ENCODE measurements around the gene CRB2. TPM values are rescaled to one million over a fixed set of nuclear protein-coding genes. Genes with fewer than 3 reads are reported as not detected.

Gene CRB2
- total RNA-seq, 1 donor from 2014 or later: not detected

DNA sequence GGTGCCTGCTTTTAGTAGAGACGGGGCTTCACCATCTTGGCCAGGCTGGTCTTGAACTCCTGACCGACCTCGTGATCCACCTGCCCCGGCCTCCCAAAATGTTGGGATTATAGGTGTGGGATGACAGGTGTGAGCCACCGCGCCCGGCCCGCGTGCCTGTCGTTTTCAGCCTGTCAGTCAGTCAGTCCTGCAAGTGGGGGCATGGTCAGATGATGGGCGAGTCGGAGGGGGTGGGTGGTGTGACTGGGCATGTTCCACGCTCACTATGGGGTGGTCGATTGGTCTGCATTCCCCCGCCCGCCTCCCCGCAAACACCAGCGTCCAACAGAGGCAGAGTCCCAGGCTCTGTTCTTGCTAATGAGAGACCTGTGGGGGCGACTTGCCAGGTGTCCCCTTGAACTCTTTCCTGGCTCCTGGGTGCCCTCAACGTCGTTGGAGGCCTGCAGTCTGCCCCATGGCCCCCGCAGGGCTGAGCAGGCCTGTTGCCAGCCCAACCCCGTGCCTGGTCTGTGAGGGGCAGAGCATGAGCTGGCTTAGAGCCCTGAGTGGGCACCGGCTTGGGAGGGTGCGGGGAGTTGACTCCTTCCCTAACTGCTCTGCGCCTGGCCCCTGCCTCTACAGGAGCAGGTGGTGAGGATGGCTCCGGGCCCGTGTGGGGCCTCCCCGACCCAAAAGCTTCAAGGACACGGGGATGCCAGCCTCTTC, 23.1 kb downstream of the CRB2 start:
- TF ChIP-seq, protein P1, sequence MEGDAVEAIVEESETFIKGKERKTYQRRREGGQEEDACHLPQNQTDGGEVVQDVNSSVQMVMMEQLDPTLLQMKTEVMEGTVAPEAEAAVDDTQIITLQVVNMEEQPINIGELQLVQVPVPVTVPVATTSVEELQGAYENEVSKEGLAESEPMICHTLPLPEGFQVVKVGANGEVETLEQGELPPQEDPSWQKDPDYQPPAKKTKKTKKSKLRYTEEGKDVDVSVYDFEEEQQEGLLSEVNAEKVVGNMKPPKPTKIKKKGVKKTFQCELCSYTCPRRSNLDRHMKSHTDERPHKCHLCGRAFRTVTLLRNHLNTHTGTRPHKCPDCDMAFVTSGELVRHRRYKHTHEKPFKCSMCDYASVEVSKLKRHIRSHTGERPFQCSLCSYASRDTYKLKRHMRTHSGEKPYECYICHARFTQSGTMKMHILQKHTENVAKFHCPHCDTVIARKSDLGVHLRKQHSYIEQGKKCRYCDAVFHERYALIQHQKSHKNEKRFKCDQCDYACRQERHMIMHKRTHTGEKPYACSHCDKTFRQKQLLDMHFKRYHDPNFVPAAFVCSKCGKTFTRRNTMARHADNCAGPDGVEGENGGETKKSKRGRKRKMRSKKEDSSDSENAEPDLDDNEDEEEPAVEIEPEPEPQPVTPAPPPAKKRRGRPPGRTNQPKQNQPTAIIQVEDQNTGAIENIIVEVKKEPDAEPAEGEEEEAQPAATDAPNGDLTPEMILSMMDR (IDR thresholded peaks at IDR 0.05; ENCODE audit: insufficient read depth, low read length, severe bottlenecking): no peak
- no peak overlapping the region for H3K4me3 ChIP-seq (ENCODE audit: low read depth, low read length)
- no peak for DNase-seq (ENCODE audit: low read depth)
- H3K36me3 ChIP-seq (ENCODE audit: control insufficient read depth, insufficient read depth, low read length): no peaks in the 10 kb centered on the region
- peaks cover 16% of the 10 kb centered on the region for H3K27me3 ChIP-seq (ENCODE audit: control insufficient read depth, insufficient read depth, low read length)
- FAIRE-seq: no peak

DNA sequence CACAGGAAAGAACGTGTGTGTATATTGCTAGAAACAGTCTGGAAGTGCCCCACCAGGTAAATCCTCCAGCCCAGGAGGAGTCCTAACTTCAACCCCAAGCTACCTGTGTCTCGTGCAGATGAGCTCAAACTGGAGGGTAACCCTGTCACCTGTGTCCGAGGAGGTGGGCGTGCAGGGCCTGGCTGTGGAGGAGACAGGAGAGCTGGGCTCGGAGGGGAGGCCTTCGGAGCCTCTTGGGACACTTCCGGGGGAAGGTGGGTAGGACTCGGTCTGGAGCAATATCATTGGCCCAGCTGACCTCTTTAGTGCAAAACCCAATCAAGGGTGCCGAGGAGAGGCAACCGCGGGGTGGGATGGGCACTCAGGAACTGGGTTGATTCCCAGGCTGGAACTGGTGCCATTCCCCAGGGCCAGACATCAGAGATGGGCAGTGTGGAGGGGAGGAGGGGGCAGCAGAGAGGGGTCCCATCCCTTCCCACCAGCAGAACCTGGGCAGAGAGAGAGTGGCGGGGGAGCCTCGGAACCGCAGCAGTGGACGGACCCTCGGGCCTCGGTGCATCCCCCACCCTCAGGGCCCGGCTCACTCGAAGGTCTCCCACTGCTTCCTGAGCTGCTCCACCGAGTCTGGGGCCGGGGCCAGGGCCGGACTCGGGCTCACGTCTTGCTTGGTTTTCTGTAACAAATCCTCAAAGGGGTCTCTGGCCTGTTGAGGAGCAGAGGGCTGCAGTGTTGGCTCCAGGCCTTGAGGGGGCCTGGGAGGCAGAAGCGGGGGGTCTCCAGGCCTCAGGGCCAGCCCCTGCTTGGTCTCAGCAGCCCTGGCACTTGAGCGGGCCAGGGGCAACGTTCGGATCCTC, 25.1 kb downstream of the CRB2 start:
- H3K27me3 ChIP-seq (ENCODE audit: control insufficient read depth, insufficient read depth, low read length): peaks cover under 1% of the 10 kb centered on the region
- H3K36me3 ChIP-seq (ENCODE audit: control insufficient read depth, insufficient read depth, low read length): no peaks in the 10 kb centered on the region
- FAIRE-seq: no peak
- no peak for DNase-seq (ENCODE audit: low read depth)
- no peak overlapping the region for H3K4me3 ChIP-seq (ENCODE audit: low read depth, low read length)
- TF ChIP-seq, protein P1 (IDR thresholded peaks at IDR 0.05; ENCODE audit: insufficient read depth, low read length, severe bottlenecking): no peak

DNA sequence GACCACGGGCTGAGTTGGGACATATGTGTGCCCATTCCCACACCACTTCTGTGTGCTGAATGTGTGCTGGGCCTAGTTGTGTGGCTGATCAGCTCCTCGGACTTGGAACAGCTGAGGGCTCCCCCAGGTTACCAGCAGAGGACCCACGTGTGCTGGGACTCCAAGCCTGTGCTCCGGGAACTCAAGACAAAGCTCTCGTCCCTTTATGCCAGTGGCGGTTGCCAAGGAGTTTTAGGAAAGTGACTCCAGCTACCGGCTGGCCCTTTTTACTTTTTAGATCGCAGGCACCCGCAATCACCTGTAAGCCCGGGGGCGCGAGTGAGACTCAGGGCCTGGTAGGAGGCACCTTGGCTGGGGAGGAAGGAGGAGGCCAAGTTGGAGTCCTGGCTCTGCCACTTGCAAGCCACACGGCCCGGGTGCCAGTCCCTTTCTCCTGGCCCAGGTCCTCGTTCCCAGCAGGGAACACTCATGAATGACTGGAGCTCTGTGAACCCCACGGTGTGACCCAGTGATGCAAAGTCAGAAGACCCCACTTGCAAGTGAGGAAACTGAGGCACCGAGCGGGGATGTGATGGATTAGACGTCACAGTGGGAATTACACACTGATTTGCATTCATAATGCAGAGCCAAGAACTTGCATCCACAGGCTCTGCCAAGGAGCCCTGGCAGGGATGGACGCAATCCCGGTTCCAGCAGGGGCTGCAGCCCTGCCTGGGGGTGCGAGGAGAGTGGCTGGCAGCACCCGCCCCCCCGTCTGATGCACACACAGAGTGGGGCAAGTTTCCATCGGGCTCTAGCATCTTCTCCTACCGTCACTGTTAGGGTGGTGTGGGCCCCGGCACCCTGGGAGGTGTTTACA, 26.9 kb downstream of the CRB2 start:
- no peak for DNase-seq (ENCODE audit: low read depth)
- no peaks in the 10 kb centered on the region for H3K36me3 ChIP-seq (ENCODE audit: control insufficient read depth, insufficient read depth, low read length)
- no peak overlapping the region for H3K4me3 ChIP-seq (ENCODE audit: low read depth, low read length)
- TF ChIP-seq, protein P1 (IDR thresholded peaks at IDR 0.05; ENCODE audit: insufficient read depth, low read length, severe bottlenecking): no peak
- H3K27me3 ChIP-seq (ENCODE audit: control insufficient read depth, insufficient read depth, low read length): no peaks in the 10 kb centered on the region
- no peak for FAIRE-seq

DNA sequence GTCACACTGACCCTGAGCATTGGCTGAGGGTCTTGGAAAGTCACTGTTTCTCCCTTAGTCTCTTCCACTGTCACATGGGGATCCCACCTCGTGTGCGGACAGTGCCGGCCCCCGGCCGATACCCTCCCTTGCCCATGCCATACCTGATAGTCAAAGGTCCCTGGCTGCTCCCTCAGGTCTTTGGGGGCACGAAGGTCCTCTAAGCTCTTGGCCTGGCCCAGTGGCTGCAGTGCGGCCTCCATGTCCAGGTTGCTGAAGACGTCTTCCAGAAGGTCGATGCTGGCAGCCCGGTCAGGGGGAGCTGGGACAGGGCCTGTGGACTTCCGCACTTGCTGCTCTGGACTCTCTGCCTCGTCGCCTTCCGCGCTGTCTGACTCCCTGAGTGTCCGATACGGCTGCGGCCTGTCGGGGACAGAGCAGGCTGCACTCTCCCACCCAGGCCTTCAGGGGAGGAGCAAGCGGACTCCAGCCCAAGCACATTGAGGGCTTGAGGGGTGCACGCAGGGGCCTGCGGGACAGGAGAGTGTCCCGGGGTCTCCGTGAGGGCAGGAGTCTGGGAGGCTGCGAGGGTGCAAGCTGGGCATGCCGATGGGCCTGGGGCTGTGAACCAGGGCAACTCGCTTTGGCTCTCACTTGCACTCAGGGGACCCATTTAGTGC, 27.6 kb downstream of the CRB2 start:
- TF ChIP-seq, protein P1 (IDR thresholded peaks at IDR 0.05; ENCODE audit: insufficient read depth, low read length, severe bottlenecking): no peak
- FAIRE-seq (no peak), DNase-seq (ENCODE audit: low read depth) (no peak)
- no peaks in the 10 kb centered on the region for H3K36me3 ChIP-seq (ENCODE audit: control insufficient read depth, insufficient read depth, low read length)
- H3K4me3 ChIP-seq (ENCODE audit: low read depth, low read length): no peak overlapping the region
- H3K27me3 ChIP-seq (ENCODE audit: control insufficient read depth, insufficient read depth, low read length): no peaks in the 10 kb centered on the region

DNA sequence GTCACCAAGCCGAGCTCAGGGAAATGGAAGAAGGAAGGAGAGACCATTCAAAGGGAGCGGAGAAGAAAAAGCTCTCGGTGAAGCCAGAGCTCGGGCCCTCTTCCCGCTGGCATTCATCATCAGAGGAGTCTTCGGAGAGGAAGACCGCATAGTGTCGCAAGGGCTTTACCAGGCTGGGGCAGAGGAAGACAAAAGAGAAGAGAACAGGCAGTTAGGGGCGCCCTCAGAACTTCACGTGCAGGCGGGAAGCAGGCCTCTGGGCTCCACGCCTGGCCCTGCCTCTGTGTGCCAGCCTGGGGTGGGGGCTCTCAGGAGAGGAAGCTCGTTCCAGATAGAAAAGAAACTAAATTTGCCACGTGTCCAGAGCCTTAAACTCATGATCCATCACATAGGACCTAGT, 31.7 kb downstream of the CRB2 start:
- H3K4me3 ChIP-seq (ENCODE audit: low read depth, low read length): no peak overlapping the region
- no peaks in the 10 kb centered on the region for H3K27me3 ChIP-seq (ENCODE audit: control insufficient read depth, insufficient read depth, low read length)
- TF ChIP-seq, protein P1 (IDR thresholded peaks at IDR 0.05; ENCODE audit: insufficient read depth, low read length, severe bottlenecking): no peak
- FAIRE-seq: no peak
- no peak for DNase-seq (ENCODE audit: low read depth)
- no peaks in the 10 kb centered on the region for H3K36me3 ChIP-seq (ENCODE audit: control insufficient read depth, insufficient read depth, low read length)
